LNCaP clone FGC (cell line): Measurements from ENCODE around the gene ZMYND19.
A peak's percentile ranks its signal among the peaks of the same experiment; 100 is the strongest.

Source experiments
- DNase-seq: peaks from one replicate; pipeline ENCODE4 v3.0.0-alpha.2; 2011; ENCODE audit warnings: low read depth
- H3K4me3 ChIP-seq: 2 replicates; pipeline ENCODE4 v1.5.1; 2011; ENCODE audit warnings: mild to moderate bottlenecking, low read depth, low read length, control low read depth
- TF ChIP-seq, protein P1 (sequence below): IDR thresholded peaks from 2 replicates; pipeline ENCODE4 v1.5.1; 2012; ENCODE audit warnings: mild to moderate bottlenecking; ENCODE audit not compliant: control insufficient read depth, insufficient read depth; ENCODE audit errors: extremely low read depth

The ZMYND19 gene

DNA sequence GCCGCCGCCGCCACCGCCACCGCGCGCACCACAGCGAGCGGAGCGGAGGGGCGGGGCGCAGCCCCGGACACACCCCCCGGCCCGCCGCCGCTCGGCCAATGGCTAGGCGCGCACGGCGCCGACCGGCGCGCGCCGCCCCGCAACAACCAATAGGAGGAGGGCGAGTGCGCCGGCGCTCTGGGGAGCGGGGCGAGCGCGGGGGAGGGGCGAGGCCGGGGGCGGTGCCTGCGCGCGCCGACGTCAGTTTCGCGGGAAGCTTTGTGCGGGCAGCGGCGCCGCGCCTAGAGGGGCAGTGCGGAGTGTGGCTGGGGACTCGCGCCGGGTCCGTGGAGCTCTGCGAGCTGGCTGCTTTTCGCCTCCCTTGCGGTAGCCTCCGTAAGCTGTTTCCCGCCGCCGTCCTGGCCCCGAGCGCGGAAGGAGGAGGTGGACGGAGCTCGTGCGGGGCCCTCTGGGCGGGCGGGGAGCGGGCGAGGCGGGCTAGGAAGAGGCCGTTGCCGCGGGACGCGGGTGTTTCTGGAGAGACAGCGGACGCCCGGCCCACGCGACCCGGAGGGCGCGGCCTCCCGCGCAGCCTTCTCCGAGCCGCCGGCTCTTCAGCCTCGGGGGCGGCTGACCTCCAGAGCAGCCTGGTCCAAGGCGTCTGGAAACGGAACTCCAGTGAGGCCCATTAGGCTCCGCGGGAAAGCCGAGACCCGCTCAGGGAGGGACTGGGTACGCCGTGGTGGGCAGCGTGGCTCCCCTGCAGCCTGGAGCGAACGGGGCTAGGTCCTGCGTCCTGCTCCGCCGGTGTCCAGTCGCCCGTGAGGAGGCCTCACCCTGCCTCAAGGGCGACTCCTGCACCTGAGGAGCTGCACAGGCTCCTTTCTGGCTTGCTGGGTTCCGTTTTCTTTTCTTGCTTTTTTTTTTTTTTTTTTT lies at the start of gene ZMYND19:
ZMYND19 (minus strand) TSS at position 44 of the 915 bp plus-strand sequence. CDS start 249 bp downstream, outside the sequence.
- TF ChIP-seq, protein P1, sequence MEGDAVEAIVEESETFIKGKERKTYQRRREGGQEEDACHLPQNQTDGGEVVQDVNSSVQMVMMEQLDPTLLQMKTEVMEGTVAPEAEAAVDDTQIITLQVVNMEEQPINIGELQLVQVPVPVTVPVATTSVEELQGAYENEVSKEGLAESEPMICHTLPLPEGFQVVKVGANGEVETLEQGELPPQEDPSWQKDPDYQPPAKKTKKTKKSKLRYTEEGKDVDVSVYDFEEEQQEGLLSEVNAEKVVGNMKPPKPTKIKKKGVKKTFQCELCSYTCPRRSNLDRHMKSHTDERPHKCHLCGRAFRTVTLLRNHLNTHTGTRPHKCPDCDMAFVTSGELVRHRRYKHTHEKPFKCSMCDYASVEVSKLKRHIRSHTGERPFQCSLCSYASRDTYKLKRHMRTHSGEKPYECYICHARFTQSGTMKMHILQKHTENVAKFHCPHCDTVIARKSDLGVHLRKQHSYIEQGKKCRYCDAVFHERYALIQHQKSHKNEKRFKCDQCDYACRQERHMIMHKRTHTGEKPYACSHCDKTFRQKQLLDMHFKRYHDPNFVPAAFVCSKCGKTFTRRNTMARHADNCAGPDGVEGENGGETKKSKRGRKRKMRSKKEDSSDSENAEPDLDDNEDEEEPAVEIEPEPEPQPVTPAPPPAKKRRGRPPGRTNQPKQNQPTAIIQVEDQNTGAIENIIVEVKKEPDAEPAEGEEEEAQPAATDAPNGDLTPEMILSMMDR = no peak

DNA sequence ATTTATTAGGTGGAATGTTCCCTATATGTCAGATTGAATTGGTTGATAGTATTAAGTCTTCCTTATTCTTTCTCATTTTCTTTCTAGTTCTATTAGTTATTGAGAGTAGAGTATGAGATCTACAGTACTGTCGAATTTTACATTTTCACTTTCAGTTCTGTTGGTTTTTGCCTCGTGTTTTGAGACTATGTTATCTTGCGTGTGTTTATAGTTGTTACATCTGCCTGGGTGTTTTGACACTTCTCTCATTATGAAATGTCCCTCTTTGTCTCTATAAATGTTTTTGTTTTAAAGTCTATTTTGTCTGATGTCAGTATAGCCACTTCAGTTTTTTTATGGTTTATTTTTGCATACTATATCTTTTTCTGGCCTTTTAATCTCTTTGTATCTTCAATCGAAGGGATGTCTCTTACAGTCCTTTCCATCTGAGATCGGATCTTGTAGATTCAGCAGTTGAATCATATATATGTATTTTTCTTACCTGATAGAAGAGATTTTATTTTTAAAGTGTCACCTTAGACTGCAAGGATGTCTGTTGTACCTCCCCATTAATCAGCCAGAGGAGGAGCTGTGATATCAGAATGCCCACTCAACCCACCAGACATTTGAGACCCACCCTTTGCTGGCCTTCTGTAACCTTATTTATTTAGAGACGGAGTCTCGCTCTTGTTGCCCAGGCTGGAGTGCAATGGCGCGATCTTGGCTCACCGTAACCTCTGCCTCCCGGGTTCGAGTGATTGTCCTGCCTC lies 49.2 kb upstream of the ZMYND19 start:
- TF ChIP-seq, protein P1 = no peak
- H3K4me3 ChIP-seq = no peak overlapping the region
- no peak for DNase-seq

More for the DNA sequence above, at the start of gene ZMYND19:
- H3K4me3 ChIP-seq = peak within 1 kb of the TSS; percentile 88
- DNase-seq = no peak

DNA sequence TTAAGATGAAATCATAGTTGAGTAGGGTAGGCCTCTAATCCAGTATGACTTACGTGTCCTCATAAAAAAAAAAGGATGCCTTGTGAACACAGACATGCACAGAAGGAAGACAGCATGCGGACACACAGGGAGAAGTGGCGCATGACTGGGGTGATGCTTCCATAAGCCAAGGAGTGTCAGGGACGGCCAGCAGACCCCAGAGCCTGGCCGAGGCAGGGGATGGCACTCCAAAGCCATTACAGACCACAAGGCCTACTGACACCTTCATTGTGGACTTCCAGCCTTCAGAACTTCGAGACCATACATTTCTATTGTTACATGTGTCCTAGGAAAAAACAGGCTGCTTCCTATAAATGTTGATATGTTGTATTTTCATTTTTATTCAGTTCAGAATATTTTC lies 48.4 kb upstream of the ZMYND19 start:
- no peak overlapping the region for H3K4me3 ChIP-seq
- no peak for DNase-seq
- TF ChIP-seq, protein P1 = no peak

DNA sequence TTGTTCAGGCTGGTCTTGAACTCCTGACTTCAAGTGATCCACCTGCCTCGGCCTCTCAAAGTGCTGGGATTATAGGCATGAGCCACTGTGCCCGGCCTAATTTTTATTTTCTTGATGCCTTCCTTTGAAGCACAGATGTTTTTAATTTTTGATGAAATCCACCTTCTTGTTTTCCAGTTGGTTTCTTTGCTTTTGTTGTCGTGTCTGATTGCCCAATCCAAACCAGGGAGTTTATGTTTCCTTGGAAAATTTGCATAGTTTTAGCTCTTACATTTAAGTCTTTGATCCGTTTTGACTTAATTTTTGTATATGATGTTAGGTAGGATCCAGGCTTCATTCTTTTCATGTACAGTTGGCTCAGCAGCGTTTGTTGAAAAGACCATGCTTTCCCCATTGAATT lies 43.7 kb upstream of the ZMYND19 start:
- no peak for DNase-seq

DNA sequence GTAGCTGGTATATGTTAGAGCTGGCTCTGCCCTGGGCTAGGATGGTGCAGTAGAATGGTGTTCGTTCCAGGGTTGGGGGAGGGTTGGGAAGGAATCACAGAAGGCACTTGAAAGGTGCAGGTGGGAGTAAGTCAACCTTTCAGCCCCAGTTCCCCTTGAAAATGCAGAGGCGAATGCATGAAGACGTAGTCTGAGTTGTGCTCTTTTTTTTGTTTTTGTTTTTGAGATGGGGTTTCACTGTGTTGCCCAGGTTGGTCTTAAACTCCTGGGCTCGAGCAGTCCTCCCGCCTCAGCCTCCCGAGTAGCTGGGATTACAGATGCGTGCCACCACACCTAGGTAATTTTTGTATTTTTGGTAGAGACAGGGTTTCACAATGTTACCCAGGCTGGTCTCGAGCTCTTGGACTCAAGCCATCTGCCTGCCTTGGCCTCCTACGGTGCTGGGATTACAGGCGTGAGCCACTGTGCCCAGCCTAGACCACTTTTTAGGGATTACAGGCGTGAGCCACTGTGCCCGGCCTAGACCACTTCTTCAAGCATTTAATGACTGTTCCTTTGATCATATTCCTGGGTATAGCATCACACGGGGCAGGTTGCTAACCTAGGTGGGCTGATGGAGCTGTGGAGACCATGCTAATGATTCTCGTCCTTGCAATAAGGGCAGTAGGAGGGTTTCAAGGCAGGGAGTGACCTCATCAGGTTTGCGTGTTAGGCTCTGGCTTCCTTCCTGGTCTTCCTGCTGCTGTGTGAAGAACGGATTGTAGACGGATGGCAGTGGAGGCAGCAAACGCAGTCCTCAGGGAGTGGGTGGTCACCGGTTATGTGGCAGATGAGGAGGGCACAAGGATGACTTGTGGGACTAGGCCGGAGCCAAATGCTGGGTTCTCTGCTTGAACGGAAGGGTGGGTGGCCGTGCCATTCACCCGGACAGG lies 42.2 kb upstream of the ZMYND19 start:
- DNase-seq = no peak
- TF ChIP-seq, protein P1 = no peak
- H3K4me3 ChIP-seq = no peak overlapping the region

More for the DNA sequence above, 43.7 kb upstream of the ZMYND19 start:
- TF ChIP-seq, protein P1 = no peak
- H3K4me3 ChIP-seq = no peak overlapping the region
